Choroid plexus epithelial cell (primary cell): ENCODE data around the gene CELA1.

Experiments used
- DNase-seq: peaks from one replicate; pipeline ENCODE4 v3.0.0-alpha.2; 2010; ENCODE audit warnings: low read depth
- H3K4me3 ChIP-seq: 2 replicates; pipeline ENCODE4 v1.5.1; 2011; ENCODE audit warnings: low read depth, mild to moderate bottlenecking, control low read depth, low read length, moderate library complexity
- TF ChIP-seq, protein P1 (sequence below): conservative IDR thresholded peaks from 2 replicates; pipeline ENCODE4 v1.5.1; 2011; ENCODE audit warnings: low read depth, mild to moderate bottlenecking, control low read depth, inconsistent platforms, low read length, moderate library complexity

The CELA1 gene

DNA sequence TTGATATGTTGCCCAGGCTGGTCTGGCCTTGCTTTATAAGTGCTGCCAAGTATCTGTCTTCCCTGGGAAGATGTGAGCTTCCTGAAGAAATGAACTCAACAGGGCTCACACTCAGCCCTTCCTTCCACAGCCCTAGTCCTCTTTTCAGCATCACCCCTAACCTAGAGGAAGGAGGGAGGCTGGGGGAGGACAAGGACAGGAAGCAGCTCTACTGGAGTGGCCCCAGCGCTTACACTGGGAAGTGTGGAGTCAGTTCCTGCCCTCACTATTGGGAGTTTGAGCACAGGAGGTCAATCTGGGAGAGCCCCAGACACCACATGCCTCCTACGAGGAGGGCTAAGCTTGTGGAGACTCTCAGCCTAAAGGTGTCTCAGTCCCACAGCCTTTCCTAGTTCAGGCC is 27.9 kb upstream of the CELA1 start:
- no peak overlapping the region for H3K4me3 ChIP-seq
- TF ChIP-seq, protein P1, sequence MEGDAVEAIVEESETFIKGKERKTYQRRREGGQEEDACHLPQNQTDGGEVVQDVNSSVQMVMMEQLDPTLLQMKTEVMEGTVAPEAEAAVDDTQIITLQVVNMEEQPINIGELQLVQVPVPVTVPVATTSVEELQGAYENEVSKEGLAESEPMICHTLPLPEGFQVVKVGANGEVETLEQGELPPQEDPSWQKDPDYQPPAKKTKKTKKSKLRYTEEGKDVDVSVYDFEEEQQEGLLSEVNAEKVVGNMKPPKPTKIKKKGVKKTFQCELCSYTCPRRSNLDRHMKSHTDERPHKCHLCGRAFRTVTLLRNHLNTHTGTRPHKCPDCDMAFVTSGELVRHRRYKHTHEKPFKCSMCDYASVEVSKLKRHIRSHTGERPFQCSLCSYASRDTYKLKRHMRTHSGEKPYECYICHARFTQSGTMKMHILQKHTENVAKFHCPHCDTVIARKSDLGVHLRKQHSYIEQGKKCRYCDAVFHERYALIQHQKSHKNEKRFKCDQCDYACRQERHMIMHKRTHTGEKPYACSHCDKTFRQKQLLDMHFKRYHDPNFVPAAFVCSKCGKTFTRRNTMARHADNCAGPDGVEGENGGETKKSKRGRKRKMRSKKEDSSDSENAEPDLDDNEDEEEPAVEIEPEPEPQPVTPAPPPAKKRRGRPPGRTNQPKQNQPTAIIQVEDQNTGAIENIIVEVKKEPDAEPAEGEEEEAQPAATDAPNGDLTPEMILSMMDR: no peak
- peak; percentile 26 for DNase-seq

DNA sequence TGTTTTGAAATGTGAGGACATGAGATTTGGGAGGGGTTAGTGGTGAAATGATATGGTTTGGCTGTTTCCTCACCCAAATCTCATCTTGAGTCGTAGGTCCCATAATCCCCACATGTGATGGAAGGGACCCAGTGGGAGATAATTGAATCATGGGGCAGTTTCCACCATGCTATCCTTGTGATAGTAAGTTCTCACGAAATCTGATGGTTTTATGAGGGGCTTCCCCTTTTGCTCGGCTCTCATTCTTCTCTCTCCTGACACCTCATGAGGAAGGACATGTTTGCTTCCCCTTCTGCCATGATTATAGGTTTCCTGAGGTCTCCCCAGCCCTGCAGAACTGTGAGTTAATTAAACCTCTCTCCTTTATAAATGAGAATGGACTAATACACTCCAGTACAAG is 26.7 kb upstream of the CELA1 start:
- TF ChIP-seq, protein P1: no peak
- DNase-seq: no peak
- no peak overlapping the region for H3K4me3 ChIP-seq

DNA sequence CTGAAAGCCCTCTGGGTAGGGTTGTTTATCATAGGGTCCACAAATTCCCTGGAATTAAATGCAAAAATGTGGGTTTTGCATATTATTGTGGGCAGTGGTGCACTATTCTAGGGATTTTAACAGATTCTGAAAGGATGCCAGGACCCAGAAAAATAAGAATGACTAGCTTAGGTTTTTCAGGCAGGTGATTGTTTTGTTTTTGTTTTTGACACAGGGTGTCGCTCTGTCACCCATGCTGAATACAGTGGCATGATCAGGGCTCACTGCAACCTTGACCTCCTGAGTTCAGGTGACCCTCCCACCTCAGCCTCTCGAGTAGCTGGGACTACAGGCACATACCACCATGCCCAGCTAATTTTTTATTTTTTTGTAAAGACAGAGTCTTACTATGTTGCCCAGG is 25.5 kb upstream of the CELA1 start:
- TF ChIP-seq, protein P1: no peak

DNA sequence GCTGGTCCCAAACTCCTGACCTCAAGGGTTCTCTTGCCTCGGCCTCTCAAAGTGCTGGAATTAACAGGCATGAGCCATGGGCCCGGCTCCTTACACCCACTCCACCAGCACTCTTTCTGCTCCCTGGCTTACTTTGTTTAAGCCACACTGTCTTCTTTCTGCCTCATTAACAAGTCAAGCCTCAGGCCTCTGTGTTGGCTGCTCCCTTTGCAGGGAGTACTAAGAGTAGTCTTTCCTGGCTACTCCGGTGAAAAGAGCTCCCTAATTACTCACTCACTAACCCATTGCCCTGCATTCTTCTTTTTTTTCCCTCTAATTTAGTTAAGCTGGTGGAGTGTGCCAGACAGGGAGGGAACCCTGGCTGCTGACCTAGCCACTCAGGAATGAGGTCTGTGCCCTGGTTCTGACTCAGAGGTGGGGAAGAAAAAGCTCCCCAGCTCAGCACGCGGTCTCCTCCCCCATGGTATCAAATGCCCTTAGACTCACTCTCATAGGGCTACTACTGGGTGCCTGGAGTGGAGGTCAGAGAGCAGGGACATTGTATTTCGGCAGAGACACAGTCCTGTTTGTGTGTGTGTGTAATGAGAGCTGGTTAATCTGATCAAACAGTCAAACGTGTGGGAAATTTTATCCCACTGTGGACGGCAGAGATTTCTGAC is 24.9 kb upstream of the CELA1 start:
- H3K4me3 ChIP-seq: no peak overlapping the region
- DNase-seq: peak; percentile 97
- TF ChIP-seq, protein P1: no peak

More for the DNA sequence above, 25.5 kb upstream of the CELA1 start:
- no peak overlapping the region for H3K4me3 ChIP-seq
- no peak for DNase-seq

DNA sequence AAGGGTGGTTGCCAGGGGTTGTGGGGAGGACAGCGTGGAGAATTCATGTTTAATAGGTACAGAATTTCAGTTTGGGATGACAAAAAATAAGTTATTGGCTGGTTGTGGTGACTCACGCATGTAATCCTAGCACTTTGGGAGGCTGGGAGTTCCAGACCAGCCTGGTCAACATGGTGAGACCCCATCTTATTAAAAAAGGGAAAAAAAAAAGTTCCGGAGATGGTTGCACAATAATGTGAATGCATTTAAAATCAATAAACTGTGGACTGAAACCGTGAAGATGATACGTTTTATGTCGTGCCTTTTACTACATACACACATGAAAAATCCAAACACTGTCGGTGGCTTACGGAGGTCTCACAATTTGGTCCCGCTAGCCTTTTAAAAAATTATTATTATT is 24.2 kb upstream of the CELA1 start:
- no peak overlapping the region for H3K4me3 ChIP-seq
- TF ChIP-seq, protein P1: no peak
- no peak for DNase-seq

DNA sequence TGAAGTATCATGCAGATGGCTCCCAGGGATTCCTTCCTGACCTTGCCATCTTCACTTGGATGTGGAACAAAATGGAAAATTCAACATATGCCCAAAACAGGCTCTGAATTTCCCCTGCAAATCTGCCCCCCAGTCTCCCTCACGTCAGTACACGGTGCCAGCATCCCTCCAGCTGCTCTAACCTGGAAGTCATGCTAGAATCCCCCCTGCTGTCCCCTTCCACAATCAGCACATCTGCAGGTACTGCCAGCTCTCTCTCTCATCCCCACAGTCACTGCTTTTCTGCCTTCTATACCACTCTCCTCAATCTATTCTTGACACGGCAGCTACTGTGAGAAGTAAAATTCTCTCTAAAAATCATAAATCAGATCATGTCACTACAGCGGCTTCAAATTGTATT is 23.1 kb upstream of the CELA1 start:
- H3K4me3 ChIP-seq: no peak overlapping the region
- no peak for DNase-seq
- TF ChIP-seq, protein P1: no peak

DNA sequence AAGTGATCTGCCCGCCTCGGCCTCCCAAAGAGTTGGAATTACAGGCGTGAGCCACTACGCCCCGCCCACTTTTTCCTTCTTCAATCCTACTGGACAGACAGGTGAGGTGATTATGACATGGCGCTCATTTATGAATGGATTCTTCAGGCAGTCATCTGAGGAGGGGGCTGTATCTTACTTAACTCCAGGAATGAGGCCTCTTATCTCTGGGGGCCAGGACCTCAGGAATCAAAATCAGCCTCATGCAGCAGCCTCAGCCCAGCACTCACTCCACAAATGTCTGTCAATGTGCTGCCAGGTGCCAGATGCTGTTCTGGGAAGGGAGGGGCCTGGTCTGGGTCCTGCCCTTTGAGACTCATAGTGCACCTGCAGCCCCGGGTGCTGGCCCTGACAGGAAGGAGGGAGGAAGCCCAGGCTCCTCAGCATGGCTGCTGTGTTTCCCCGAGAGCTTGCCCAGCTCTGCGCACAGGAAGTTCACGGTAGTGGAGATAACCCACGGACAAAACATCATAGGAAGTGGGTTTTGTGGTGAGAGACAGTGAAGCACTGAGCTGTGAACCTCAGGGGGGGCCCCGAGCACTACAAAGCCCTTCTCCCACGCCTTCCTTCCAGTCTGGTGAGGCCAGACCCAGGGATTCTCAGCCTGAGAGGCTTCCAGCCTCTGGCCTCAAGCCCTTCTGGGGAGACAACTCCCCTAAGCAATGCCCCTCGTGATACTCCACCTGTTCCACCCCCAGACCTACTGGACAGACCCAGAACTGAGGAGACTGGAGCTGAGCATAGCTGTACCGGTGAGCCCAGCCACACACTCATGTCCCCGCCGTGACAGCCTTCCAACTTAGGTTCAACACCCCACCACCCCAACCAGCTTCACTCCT is 22.4 kb upstream of the CELA1 start:
- peak; percentile 79 for DNase-seq
- H3K4me3 ChIP-seq: no peak overlapping the region
- TF ChIP-seq, protein P1: no peak
